DOHH2 (cell line): Measurements from ENCODE around the gene SLC45A3.

Experiments used
- H3F3A ChIP-seq: fragments of 200-600 bp; sonication (generic), shearing (Covaris generic); 2 replicates; pipeline ENCODE4 v1.6.0; 2016; ENCODE audit warnings: antibody characterized with exemption, mild to moderate bottlenecking; ENCODE audit not compliant: control insufficient read depth, insufficient read depth
- H3K27ac ChIP-seq: fragments of 200-600 bp; sonication (generic); 2 replicates; pipeline ENCODE4 v1.5.1; 2014; ENCODE audit warnings: low read depth, mild to moderate bottlenecking, low read length, moderate library complexity
- H3K27me3 ChIP-seq: fragments of 200-600 bp; sonication (generic); 2 replicates; pipeline ENCODE4 v1.6.1; 2014; ENCODE audit warnings: mild to moderate bottlenecking, low read length, mixed read lengths; ENCODE audit not compliant: control insufficient read depth
- H3K36me3 ChIP-seq: fragments of 200-600 bp; sonication (generic); 2 replicates; pipeline ENCODE4 v1.6.1; 2014; ENCODE audit warnings: mild to moderate bottlenecking, low read length, moderate library complexity, mixed read lengths; ENCODE audit not compliant: control insufficient read depth
- H3K4me1 ChIP-seq: fragments of 200-600 bp; sonication (generic); 2 replicates; pipeline ENCODE4 v1.6.1; 2014; ENCODE audit warnings: mild to moderate bottlenecking, low read length, mixed read lengths; ENCODE audit not compliant: control insufficient read depth
- H3K4me2 ChIP-seq: fragments of 200-600 bp; sonication (generic); 2 replicates; pipeline ENCODE4 v1.6.0; 2014; ENCODE audit warnings: mild to moderate bottlenecking, low read length, moderate library complexity
- H3K4me3 ChIP-seq: fragments of 200-600 bp; sonication (generic); 2 replicates; pipeline ENCODE4 v1.5.1; 2014; ENCODE audit warnings: mild to moderate bottlenecking, low read length, mixed read lengths
- H3K79me2 ChIP-seq: fragments of 200-600 bp; sonication (generic); 2 replicates; pipeline ENCODE4 v1.6.1; 2014; ENCODE audit warnings: mild to moderate bottlenecking, low read length, mixed read lengths; ENCODE audit not compliant: control insufficient read depth
- H3K9me2 ChIP-seq: fragments of 200-600 bp; sonication (generic); replicated peaks from 2 replicates; pipeline ENCODE4 v1.6.1; 2014; ENCODE audit warnings: mild to moderate bottlenecking, low read length, mixed read lengths; ENCODE audit not compliant: control insufficient read depth
- H3K9me3 ChIP-seq: fragments of 200-600 bp; sonication (generic); 2 replicates; pipeline ENCODE4 v1.6.1; 2014; ENCODE audit warnings: antibody characterized with exemption, low read length, mixed read lengths; ENCODE audit not compliant: control insufficient read depth, insufficient read depth
- H4K20me1 ChIP-seq: fragments of 200-600 bp; sonication (generic); 2 replicates; pipeline ENCODE4 v1.6.0; 2014; ENCODE audit warnings: low read depth, mild to moderate bottlenecking, antibody characterized with exemption, low read length, moderate library complexity; ENCODE audit not compliant: control insufficient read depth, insufficient read depth
- CTCF ChIP-seq: fragments of 200-600 bp; sonication (generic); IDR thresholded peaks from one replicate; pipeline ENCODE4 v1.5.1; 2014; ENCODE audit warnings: antibody characterized with exemption, mild to moderate bottlenecking, low read depth, low read length; ENCODE audit not compliant: poor library complexity, severe bottlenecking
- EZH2phosphoT487 ChIP-seq: fragments of 200-600 bp; sonication (generic); IDR thresholded peaks from 2 replicates; pipeline ENCODE4 v1.6.1; 2017; ENCODE audit warnings: borderline replicate concordance, mild to moderate bottlenecking, antibody characterized with exemption, low read length, moderate library complexity, mixed read lengths

The SLC45A3 gene

GRCh38 chr1:205715628-205716027 lies 35.3 kb upstream of the SLC45A3 start:
- no peaks in the 10 kb centered on the region for H3K9me3 ChIP-seq
- peaks cover 77% of the 10 kb centered on the region for H3K36me3 ChIP-seq
- no peaks in the 10 kb centered on the region for H3K27me3 ChIP-seq
- H3K79me2 ChIP-seq: no peaks in the 10 kb centered on the region; the same call in 1 of the 2 replicates
- peaks cover 9% of the 10 kb centered on the region; the same call in 1 of the 2 replicates for H4K20me1 ChIP-seq
- H3K27ac ChIP-seq: no peak overlapping the region
- peaks cover 12% of the 10 kb centered on the region for H3K4me1 ChIP-seq
- TF ChIP-seq EZH2phosphoT487: no peak
- no peak for TF ChIP-seq CTCF
- H3K9me2 ChIP-seq: no peaks in the 10 kb centered on the region
- H3K4me2 ChIP-seq: no peak overlapping the region
- no peak overlapping the region for H3K4me3 ChIP-seq
- H3F3A ChIP-seq: peaks cover 60% of the 10 kb centered on the region

- Histone ChIP-seq H3K36me3 (peaks cover 77% of the 10 kb centered on the region), H3F3A (peaks cover 64% of the 10 kb centered on the region)
These were observed 34.6 kb upstream of the SLC45A3 start for GRCh38 chr1:205714906-205715246.

GRCh38 chr1:205714190-205714905 lies 34.0 kb upstream of the SLC45A3 start:
- Histone ChIP-seq H4K20me1 (peaks cover 12% of the 10 kb centered on the region; the same call in 1 of the 2 replicates), H3K36me3 (peaks cover 77% of the 10 kb centered on the region), H3K27ac (no peak overlapping the region), H3K27me3 (no peaks in the 10 kb centered on the region), H3K79me2 (no peaks in the 10 kb centered on the region; the same call in 1 of the 2 replicates), H3K9me3 (no peaks in the 10 kb centered on the region), H3F3A (peaks cover 59% of the 10 kb centered on the region), H3K4me3 (no peak overlapping the region), H3K9me2 (no peaks in the 10 kb centered on the region), H3K4me1 (peaks cover 12% of the 10 kb centered on the region), H3K4me2 (no peak overlapping the region)
- no peak for TF ChIP-seq CTCF

More at GRCh38 chr1:205714906-205715246, 34.6 kb upstream of the SLC45A3 start:
- H3K4me1 ChIP-seq: peaks cover 12% of the 10 kb centered on the region
- TF ChIP-seq EZH2phosphoT487 (no peak), CTCF (no peak)
- H3K27ac ChIP-seq: no peak overlapping the region
- no peaks in the 10 kb centered on the region for H3K9me3 ChIP-seq
- no peaks in the 10 kb centered on the region for H3K27me3 ChIP-seq
- H3K79me2 ChIP-seq: no peaks in the 10 kb centered on the region; the same call in 1 of the 2 replicates
- no peak overlapping the region for H3K4me2 ChIP-seq
- no peaks in the 10 kb centered on the region for H3K9me2 ChIP-seq
- H4K20me1 ChIP-seq: peaks cover 12% of the 10 kb centered on the region; the same call in 1 of the 2 replicates
- no peak overlapping the region for H3K4me3 ChIP-seq
